HUES64 (cell line): Measurements from ENCODE around the gene TNF.
A peak's percentile ranks its signal among the peaks of the same experiment; 100 is the strongest.

Experiments
- H3K27ac ChIP-seq: 2 replicates; pipeline ENCODE4 v1.7.0; 2013; ENCODE audit warnings: low read depth, low read length, inconsistent platforms
- H3K27me3 ChIP-seq: 2 replicates; pipeline ENCODE4 v1.6.1; 2013; ENCODE audit warnings: mild to moderate bottlenecking, low read length; ENCODE audit not compliant: insufficient read depth
- H3K36me3 ChIP-seq: 2 replicates; pipeline ENCODE4 v1.6.1; 2013; ENCODE audit warnings: mild to moderate bottlenecking, low read length; ENCODE audit not compliant: insufficient read depth
- H3K4me1 ChIP-seq: 2 replicates; pipeline ENCODE4 v1.6.1; 2013; ENCODE audit warnings: mild to moderate bottlenecking, low read length, moderate library complexity; ENCODE audit not compliant: insufficient read depth
- H3K4me3 ChIP-seq: 2 replicates; pipeline ENCODE4 v1.5.1; 2013; ENCODE audit warnings: mild to moderate bottlenecking, low read length, moderate library complexity
- H3K9ac ChIP-seq: 2 replicates; pipeline ENCODE4 v1.6.1; 2013; ENCODE audit warnings: mild to moderate bottlenecking, low read depth, low read length
- H3K9me3 ChIP-seq: 2 replicates; pipeline ENCODE4 v1.6.1; 2013; ENCODE audit warnings: low read depth, low read length; ENCODE audit not compliant: insufficient read depth
- WGBS: fragments of 150-250, 120-280 bp; methylation state at CpG from one replicate; pipeline ENCODE4 v1.1.7; 2013; ENCODE audit warnings: missing lambda C conversion rate; 5-methylcytosine and 5-hydroxymethylcytosine counted together

Gene TNF

DNA sequence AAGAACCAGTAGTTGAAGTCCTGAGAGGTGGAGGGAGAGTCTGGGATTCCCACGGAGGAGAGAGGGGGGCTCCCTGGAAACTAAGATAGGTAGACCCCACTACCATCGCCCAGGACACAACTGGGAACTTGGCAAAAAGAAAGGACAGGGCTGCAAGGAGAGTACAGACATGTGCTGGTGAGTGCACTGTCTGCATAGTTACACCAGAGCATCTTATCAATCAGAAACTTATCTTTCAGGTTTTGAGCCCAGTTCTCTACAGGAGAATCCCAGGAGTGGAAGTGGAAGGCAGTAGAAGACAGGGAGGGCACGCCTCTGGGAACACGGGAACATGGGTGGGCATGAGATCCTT, 15.8 kb upstream of the TNF start:
- Histone ChIP-seq H3K9ac (peak overlapping the region; percentile 55; the same call in 1 of the 2 replicates), H3K4me1 (peaks cover 15% of the 10 kb centered on the region; the same call in 1 of the 2 replicates), H3K4me3 (no peak overlapping the region), H3K9me3 (no peaks in the 10 kb centered on the region), H3K27ac (peak overlapping the region; percentile 64), H3K36me3 (peaks cover 35% of the 10 kb centered on the region), H3K27me3 (no peaks in the 10 kb centered on the region)
- 73% methylated on average over 4 of the region's 4 CpGs for WGBS

DNA sequence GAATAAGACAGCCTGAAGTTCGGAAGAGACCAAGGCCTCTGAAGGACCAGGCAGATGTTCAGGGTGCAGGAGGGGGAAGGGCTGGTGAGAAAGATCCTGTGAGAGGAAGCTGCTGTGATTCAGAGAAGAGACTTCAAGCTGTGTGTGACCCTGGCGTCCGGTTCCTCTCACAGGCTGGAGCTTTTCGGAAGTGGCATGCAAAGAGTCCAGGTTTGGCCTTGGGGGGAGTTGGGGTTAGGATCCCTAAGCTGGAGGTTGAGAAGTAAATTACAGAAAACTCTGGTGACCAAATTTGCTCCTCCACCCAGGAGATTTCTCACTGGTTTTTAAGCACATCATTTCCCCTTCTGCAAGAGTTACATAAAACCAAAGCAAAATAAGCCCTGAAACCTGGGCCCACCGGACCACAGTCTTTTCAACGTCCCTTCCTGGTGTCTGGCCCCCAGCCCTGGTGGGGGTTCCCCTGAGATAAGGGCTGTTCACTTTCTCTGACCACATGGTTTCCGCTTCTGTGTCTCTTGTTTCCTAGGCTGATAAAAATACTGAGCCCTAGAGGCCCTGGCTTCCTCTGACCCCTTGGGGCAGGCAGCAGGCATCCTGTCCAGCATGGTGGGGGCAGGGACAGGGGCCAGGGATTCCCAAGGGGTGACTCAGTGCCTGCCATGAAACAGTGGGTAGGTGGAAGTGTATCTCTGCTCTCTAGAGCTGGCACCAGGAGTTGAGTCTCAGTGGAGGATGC, 15.2 kb upstream of the TNF start:
- peaks cover 15% of the 10 kb centered on the region; the same call in 1 of the 2 replicates for H3K4me1 ChIP-seq
- WGBS = 85% methylated on average over 7 of the region's 7 CpGs
- no peaks in the 10 kb centered on the region for H3K27me3 ChIP-seq
- peak overlapping the region; percentile 64 for H3K27ac ChIP-seq
- H3K36me3 ChIP-seq = peaks cover 31% of the 10 kb centered on the region
- peak overlapping the region; percentile 55; the same call in 1 of the 2 replicates for H3K9ac ChIP-seq
- no peak overlapping the region for H3K4me3 ChIP-seq
- no peaks in the 10 kb centered on the region for H3K9me3 ChIP-seq

DNA sequence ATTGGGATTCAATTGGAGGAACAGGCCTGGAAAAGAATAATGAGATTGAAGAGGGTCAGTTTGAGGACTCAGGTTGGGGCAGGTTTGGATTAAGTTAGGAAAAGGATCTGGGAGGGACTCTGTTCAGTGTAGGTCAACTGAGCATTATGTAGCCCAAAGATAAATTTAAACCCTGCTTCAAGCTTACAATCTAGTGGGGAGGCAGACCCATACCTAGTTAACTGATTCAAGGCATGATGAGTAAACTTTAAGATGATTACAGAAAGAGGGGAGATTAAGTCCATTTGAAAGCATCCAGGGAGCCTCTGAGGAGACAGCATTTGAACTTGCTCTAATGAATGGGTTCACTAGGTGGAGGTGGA, 14.7 kb upstream of the TNF start:
- Histone ChIP-seq H3K27me3 (no peaks in the 10 kb centered on the region), H3K9ac (no peak overlapping the region), H3K4me3 (no peak overlapping the region), H3K4me1 (peaks cover 15% of the 10 kb centered on the region; the same call in 1 of the 2 replicates), H3K9me3 (no peaks in the 10 kb centered on the region), H3K27ac (peak overlapping the region; percentile 64), H3K36me3 (peaks cover 31% of the 10 kb centered on the region)

GRCh38 chr6:31567531-31568370, 7.6 kb upstream of the TNF start:
- 58% methylated on average over 9 of the region's 9 CpGs for WGBS
- Histone ChIP-seq H3K4me1 (peaks cover 4% of the 10 kb centered on the region; the same call in 1 of the 2 replicates), H3K9me3 (no peaks in the 10 kb centered on the region), H3K27me3 (no peaks in the 10 kb centered on the region), H3K36me3 (no peaks in the 10 kb centered on the region), H3K9ac (no peak overlapping the region), H3K4me3 (no peak overlapping the region), H3K27ac (no peak overlapping the region)

DNA sequence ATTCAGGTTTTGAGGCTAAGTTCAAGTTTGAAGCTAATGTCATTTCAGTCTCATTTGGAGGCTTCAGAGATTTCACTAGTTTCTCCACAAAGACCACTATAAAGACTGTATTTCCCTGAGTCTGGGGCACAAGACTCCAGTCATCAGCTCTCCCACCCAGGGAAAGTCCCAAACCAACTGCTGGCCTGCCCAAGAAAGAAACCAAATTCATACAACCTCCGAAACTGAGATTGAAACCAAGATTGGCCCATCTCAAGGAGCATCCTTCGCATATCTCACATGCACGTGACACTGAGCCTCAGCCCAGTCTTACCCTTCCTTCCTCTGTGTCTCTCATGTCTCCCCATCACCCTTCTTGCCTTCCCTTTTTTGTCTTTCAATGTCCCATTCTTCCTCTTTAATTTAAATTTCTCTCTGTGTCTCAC, 6.8 kb upstream of the TNF start:
- Histone ChIP-seq H3K9ac (no peak overlapping the region), H3K27me3 (no peaks in the 10 kb centered on the region), H3K4me3 (no peak overlapping the region), H3K27ac (no peak overlapping the region), H3K4me1 (peaks cover 4% of the 10 kb centered on the region; the same call in 1 of the 2 replicates), H3K9me3 (no peaks in the 10 kb centered on the region), H3K36me3 (no peaks in the 10 kb centered on the region)
- 87% methylated on average over 3 of the region's 3 CpGs for WGBS

DNA sequence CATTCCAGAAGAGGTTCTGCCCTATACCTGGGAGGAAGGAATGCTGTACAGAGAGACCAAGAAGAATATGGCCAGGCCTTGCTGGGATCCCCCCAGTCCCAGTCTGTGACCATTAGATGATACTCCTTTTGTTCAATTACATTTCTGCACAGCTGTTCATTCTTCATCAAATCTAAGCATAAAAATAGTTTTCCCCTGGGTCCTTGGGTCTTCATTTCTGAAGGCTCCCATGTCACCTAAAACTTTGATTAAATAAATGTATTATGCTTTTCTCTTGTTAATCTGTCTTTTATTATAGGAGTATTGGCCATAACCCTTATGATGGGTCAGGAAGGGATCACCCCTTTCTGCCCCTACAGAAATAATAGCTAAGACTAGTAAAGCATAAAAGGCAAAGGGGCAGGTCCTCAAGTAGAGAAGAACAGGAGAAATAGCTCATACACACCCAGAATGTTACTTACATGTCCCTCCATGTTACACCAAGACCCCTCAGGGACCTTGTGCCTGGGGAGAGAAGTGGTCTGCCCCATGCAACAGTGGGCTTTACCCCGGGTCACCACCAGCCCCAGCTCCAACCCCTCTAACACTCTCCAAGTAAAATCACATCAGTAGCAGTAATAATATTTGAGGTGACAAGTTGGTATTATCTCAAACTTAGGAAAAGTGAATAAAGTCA, 5.4 kb upstream of the TNF start:
- no CpG with 5 or more reads among the region's 1 CpG for WGBS
- no peak overlapping the region for H3K9ac ChIP-seq
- H3K27me3 ChIP-seq = no peaks in the 10 kb centered on the region
- H3K4me3 ChIP-seq = no peak overlapping the region
- no peaks in the 10 kb centered on the region for H3K36me3 ChIP-seq
- H3K4me1 ChIP-seq = peaks cover 4% of the 10 kb centered on the region; the same call in 1 of the 2 replicates
- H3K27ac ChIP-seq = no peak overlapping the region
- H3K9me3 ChIP-seq = no peaks in the 10 kb centered on the region

- Histone ChIP-seq H3K36me3 (no peaks in the 10 kb centered on the region), H3K4me3 (no peak within 1 kb of the TSS), H3K27me3 (no peaks in the 10 kb centered on the region), H3K9ac (no peak within 1 kb of the TSS), H3K4me1 (peaks cover 4% of the 10 kb centered on the region; the same call in 1 of the 2 replicates), H3K9me3 (no peaks in the 10 kb centered on the region), H3K27ac (no peak within 1 kb of the TSS)
- 92% methylated on average over 27 of the region's 27 CpGs for WGBS
Observed at GRCh38 chr6:31572041-31572911, 3.1 kb upstream of the TNF start, which contains the start of gene LTA. LTA (plus strand) TSS chr6:31572289; CDS start chr6:31572743, 454 bp downstream.

DNA sequence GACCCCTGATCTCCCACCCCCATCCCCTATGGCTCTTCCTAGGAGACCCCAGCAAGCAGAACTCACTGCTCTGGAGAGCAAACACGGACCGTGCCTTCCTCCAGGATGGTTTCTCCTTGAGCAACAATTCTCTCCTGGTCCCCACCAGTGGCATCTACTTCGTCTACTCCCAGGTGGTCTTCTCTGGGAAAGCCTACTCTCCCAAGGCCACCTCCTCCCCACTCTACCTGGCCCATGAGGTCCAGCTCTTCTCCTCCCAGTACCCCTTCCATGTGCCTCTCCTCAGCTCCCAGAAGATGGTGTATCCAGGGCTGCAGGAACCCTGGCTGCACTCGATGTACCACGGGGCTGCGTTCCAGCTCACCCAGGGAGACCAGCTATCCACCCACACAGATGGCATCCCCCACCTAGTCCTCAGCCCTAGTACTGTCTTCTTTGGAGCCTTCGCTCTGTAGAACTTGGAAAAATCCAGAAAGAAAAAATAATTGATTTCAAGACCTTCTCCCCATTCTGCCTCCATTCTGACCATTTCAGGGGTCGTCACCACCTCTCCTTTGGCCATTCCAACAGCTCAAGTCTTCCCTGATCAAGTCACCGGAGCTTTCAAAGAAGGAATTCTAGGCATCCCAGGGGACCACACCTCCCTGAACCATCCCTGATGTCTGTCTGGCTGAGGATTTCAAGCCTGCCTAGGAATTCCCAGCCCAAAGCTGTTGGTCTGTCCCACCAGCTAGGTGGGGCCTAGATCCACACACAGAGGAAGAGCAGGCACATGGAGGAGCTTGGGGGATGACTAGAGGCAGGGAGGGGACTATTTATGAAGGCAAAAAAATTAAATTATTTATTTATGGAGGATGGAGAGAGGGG, 1.9 kb upstream of the TNF start:
- Histone ChIP-seq H3K4me3 (no peak overlapping the region), H3K27me3 (no peaks in the 10 kb centered on the region), H3K9me3 (no peaks in the 10 kb centered on the region), H3K4me1 (peaks cover 5% of the 10 kb centered on the region; the same call in 1 of the 2 replicates), H3K36me3 (no peaks in the 10 kb centered on the region), H3K9ac (no peak overlapping the region), H3K27ac (no peak overlapping the region)
- 86% methylated on average over 9 of the region's 9 CpGs for WGBS

DNA sequence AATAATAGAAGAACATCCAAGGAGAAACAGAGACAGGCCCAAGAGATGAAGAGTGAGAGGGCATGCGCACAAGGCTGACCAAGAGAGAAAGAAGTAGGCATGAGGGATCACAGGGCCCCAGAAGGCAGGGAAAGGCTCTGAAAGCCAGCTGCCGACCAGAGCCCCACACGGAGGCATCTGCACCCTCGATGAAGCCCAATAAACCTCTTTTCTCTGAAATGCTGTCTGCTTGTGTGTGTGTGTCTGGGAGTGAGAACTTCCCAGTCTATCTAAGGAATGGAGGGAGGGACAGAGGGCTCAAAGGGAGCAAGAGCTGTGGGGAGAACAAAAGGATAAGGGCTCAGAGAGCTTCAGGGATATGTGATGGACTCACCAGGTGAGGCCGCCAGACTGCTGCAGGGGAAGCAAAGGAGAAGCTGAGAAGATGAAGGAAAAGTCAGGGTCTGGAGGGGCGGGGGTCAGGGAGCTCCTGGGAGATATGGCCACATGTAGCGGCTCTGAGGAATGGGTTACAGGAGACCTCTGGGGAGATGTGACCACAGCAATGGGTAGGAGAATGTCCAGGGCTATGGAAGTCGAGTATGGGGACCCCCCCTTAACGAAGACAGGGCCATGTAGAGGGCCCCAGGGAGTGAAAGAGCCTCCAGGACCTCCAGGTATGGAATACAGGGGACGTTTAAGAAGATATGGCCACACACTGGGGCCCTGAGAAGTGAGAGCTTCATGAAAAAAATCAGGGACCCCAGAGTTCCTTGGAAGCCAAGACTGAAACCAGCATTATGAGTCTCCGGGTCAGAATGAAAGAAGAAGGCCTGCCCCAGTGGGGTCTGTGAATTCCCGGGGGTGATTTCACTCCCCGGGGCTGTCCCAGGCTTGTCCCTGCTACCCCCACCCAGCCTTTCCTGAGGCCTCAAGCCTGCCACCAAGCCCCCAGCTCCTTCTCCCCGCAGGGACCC, 981 bp upstream of the TNF start:
- Histone ChIP-seq H3K9ac (no peak overlapping the region), H3K4me3 (no peak overlapping the region), H3K4me1 (peaks cover 5% of the 10 kb centered on the region; the same call in 1 of the 2 replicates), H3K27me3 (no peaks in the 10 kb centered on the region), H3K36me3 (no peaks in the 10 kb centered on the region), H3K27ac (no peak overlapping the region), H3K9me3 (no peaks in the 10 kb centered on the region)
- WGBS = 89% methylated on average over 14 of the region's 14 CpGs
